Natural killer cell treated with Interleukin-12 subunit alpha and Interleukin-12 subunit beta and Interleukin-15 and Interleukin-18, amount 100 ng/mL, for 72 hours (primary cell): ENCODE data around the gene TATDN2. TPM values are rescaled to one million over a fixed set of nuclear protein-coding genes. Genes with fewer than 3 reads are reported as not detected.

Source experiments
- ATAC-seq, 2 donors: fragments of 150-1000 bp; cut with Tn5 transposase in 1 of 2; sonication (Bioruptor Pico), chemical (Tn5 transposase) in 1 of 2; 2 replicates each; pipeline ENCODE4 v1.10.0; 2021
- DNase-seq: peaks from one replicate; pipeline ENCODE4 v3.0.0; 2022; ENCODE audit warnings: low spot score
- H3K27ac Mint-ChIP-seq, 2 donors: 1 replicate in 1 of 2; 2 replicates in 1 of 2; pipeline ENCODE4 v1.8.0; 2022; ENCODE audit warnings: mixed read lengths in 2 of 2, mild to moderate bottlenecking in 1 of 2, moderate library complexity in 1 of 2
- H3K27me3 Mint-ChIP-seq, 2 donors: 1 replicate in 1 of 2; 2 replicates in 1 of 2; pipeline ENCODE4 v1.8.0; 2022; ENCODE audit warnings: mixed read lengths in 2 of 2
- H3K36me3 Mint-ChIP-seq: one replicate; pipeline ENCODE4 v1.8.0; 2022; ENCODE audit warnings: mixed read lengths
- H3K4me1 Mint-ChIP-seq, 2 donors: 1 replicate in 1 of 2; 2 replicates in 1 of 2; pipeline ENCODE4 v1.8.0; 2022; ENCODE audit warnings: low read depth in 2 of 2, mixed read lengths in 2 of 2, mild to moderate bottlenecking in 1 of 2
- H3K4me3 Mint-ChIP-seq: one replicate; pipeline ENCODE4 v1.8.0; 2022; ENCODE audit warnings: mixed read lengths
- H3K9me3 Mint-ChIP-seq: 2 replicates; pipeline ENCODE4 v1.8.0; 2022; ENCODE audit warnings: mixed read lengths
- total RNA-seq, 2 donors: library from RNA; stranded (reverse); gene quantifications; one replicate each; pipeline ENCODE4 v1.2.3, GENCODE V29; 2022

Gene TATDN2
- total RNA-seq, 2 donors from 2014 or later = 66.3 to 93.3 TPM

- H3K27ac Mint-ChIP-seq = peak overlapping the region; percentile 71 to 81
- H3K9me3 Mint-ChIP-seq = no peaks in the 10 kb centered on the region
- DNase-seq (no peak), ATAC-seq (no peak)
- peaks cover 15 to 31% of the 10 kb centered on the region in 2 donors for H3K4me1 Mint-ChIP-seq
- no peak overlapping the region for H3K4me3 Mint-ChIP-seq
- H3K27me3 Mint-ChIP-seq = no peaks in the 10 kb centered on the region
- H3K36me3 Mint-ChIP-seq = peaks cover 11% of the 10 kb centered on the region
Observed at GRCh38 chr3:10283638-10284037, 35.4 kb downstream of the TATDN2 start.

- Mint-ChIP-seq H3K4me1 (peaks cover 15 to 31% of the 10 kb centered on the region in 2 donors), H3K36me3 (peaks cover 11% of the 10 kb centered on the region), H3K9me3 (no peaks in the 10 kb centered on the region), H3K27me3 (no peaks in the 10 kb centered on the region), H3K4me3 (peak overlapping the region; percentile 7), H3K27ac (peak overlapping the region; percentile 71 to 81)
- ATAC-seq = peak; percentile 68 to 78
- DNase-seq = no peak
Observed at GRCh38 chr3:10284496-10284895, 36.2 kb downstream of the TATDN2 start.

GRCh38 chr3:10285272-10286132 is 37.2 kb downstream of the TATDN2 start:
- Mint-ChIP-seq H3K4me3 (no peak overlapping the region), H3K27me3 (no peaks in the 10 kb centered on the region), H3K36me3 (peaks cover 11% of the 10 kb centered on the region), H3K27ac (peak overlapping the region; percentile 71 to 81), H3K4me1 (peaks cover 15 to 31% of the 10 kb centered on the region in 2 donors), H3K9me3 (no peaks in the 10 kb centered on the region)
- no peak for ATAC-seq
- DNase-seq = no peak

- no peak for ATAC-seq
- no peaks in the 10 kb centered on the region for H3K27me3 Mint-ChIP-seq
- H3K36me3 Mint-ChIP-seq = peaks cover 11% of the 10 kb centered on the region
- H3K4me3 Mint-ChIP-seq = no peak overlapping the region
- no peak for DNase-seq
- H3K27ac Mint-ChIP-seq = no peak overlapping the region
- no peaks in the 10 kb centered on the region for H3K9me3 Mint-ChIP-seq
- peaks cover 15 to 31% of the 10 kb centered on the region in 2 donors for H3K4me1 Mint-ChIP-seq
Observed at GRCh38 chr3:10286133-10286524, 37.9 kb downstream of the TATDN2 start.

GRCh38 chr3:10286596-10287295 is 38.5 kb downstream of the TATDN2 start:
- DNase-seq (no peak), ATAC-seq (peak in 1 of 2 donors; percentile 4)
- peaks cover 11% of the 10 kb centered on the region for H3K36me3 Mint-ChIP-seq
- no peaks in the 10 kb centered on the region for H3K27me3 Mint-ChIP-seq
- peak overlapping the region in 1 of 2 donors; percentile 37 for H3K27ac Mint-ChIP-seq
- peaks cover 15 to 33% of the 10 kb centered on the region in 2 donors for H3K4me1 Mint-ChIP-seq
- no peak overlapping the region for H3K4me3 Mint-ChIP-seq
- no peaks in the 10 kb centered on the region for H3K9me3 Mint-ChIP-seq

- Mint-ChIP-seq H3K27me3 (no peaks in the 10 kb centered on the region), H3K27ac (no peak overlapping the region), H3K4me1 (peaks cover 26 to 42% of the 10 kb centered on the region in 2 donors), H3K9me3 (no peaks in the 10 kb centered on the region), H3K36me3 (peaks cover 6% of the 10 kb centered on the region), H3K4me3 (no peak overlapping the region)
- DNase-seq = no peak
- ATAC-seq = no peak
Observed at GRCh38 chr3:10287936-10288574, 39.8 kb downstream of the TATDN2 start.

GRCh38 chr3:10288575-10288960 is 40.3 kb downstream of the TATDN2 start:
- Mint-ChIP-seq H3K36me3 (peaks cover 6% of the 10 kb centered on the region), H3K27ac (no peak overlapping the region), H3K27me3 (no peaks in the 10 kb centered on the region), H3K4me3 (no peak overlapping the region), H3K9me3 (no peaks in the 10 kb centered on the region), H3K4me1 (peaks cover 26 to 42% of the 10 kb centered on the region in 2 donors)
- ATAC-seq (no peak), DNase-seq (no peak)

GRCh38 chr3:10289077-10289476 is 40.8 kb downstream of the TATDN2 start:
- peaks cover 6% of the 10 kb centered on the region for H3K36me3 Mint-ChIP-seq
- no peaks in the 10 kb centered on the region for H3K9me3 Mint-ChIP-seq
- no peak overlapping the region for H3K4me3 Mint-ChIP-seq

GRCh38 chr3:10289787-10290355 is 41.6 kb downstream of the TATDN2 start:
- H3K27ac Mint-ChIP-seq = no peak overlapping the region
- ATAC-seq (no peak), DNase-seq (no peak)
- H3K36me3 Mint-ChIP-seq = peaks cover 6% of the 10 kb centered on the region
- H3K9me3 Mint-ChIP-seq = no peaks in the 10 kb centered on the region
- H3K4me1 Mint-ChIP-seq = peaks cover 23 to 36% of the 10 kb centered on the region in 2 donors
- no peaks in the 10 kb centered on the region for H3K27me3 Mint-ChIP-seq
- no peak overlapping the region for H3K4me3 Mint-ChIP-seq

More at GRCh38 chr3:10289077-10289476, 40.8 kb downstream of the TATDN2 start:
- ATAC-seq (no peak), DNase-seq (no peak)
- Mint-ChIP-seq H3K4me1 (peaks cover 26 to 40% of the 10 kb centered on the region in 2 donors), H3K27me3 (no peaks in the 10 kb centered on the region), H3K27ac (no peak overlapping the region)

- no peak for ATAC-seq
- DNase-seq = no peak
- H3K27ac Mint-ChIP-seq = no peak overlapping the region
- H3K4me3 Mint-ChIP-seq = no peak overlapping the region
- H3K27me3 Mint-ChIP-seq = no peaks in the 10 kb centered on the region
- H3K4me1 Mint-ChIP-seq = peaks cover 18 to 28% of the 10 kb centered on the region in 2 donors
- H3K9me3 Mint-ChIP-seq = no peaks in the 10 kb centered on the region
- peaks cover 6% of the 10 kb centered on the region for H3K36me3 Mint-ChIP-seq
Observed at GRCh38 chr3:10290481-10291176, 42.4 kb downstream of the TATDN2 start.

- Mint-ChIP-seq H3K4me1 (peaks cover 18 to 29% of the 10 kb centered on the region in 2 donors), H3K27me3 (no peaks in the 10 kb centered on the region), H3K4me3 (no peak overlapping the region), H3K9me3 (no peaks in the 10 kb centered on the region), H3K36me3 (peaks cover 10% of the 10 kb centered on the region), H3K27ac (peak overlapping the region; percentile 31 to 86)
- no peak for ATAC-seq
- no peak for DNase-seq
Observed at GRCh38 chr3:10291641-10292040, 43.4 kb downstream of the TATDN2 start.

- Mint-ChIP-seq H3K27ac (peak within 1 kb of the TSS; percentile 86 to 88), H3K27me3 (no peaks in the 10 kb centered on the region), H3K4me3 (peak within 1 kb of the TSS; percentile 73), H3K9me3 (no peaks in the 10 kb centered on the region), H3K36me3 (peaks cover 10% of the 10 kb centered on the region), H3K4me1 (peaks cover 18 to 25% of the 10 kb centered on the region in 2 donors)
- peak; percentile 51 for DNase-seq
- ATAC-seq = peak; percentile 49 to 70
Observed at GRCh38 chr3:10292505-10293419, 44.5 kb downstream of the TATDN2 start, which contains the start of gene GHRL. GHRL (minus strand) TSS chr3:10292947; CDS start chr3:10290180, 2,767 bp downstream.
